ENCODE measurements around the gene KIAA0825.
A peak's percentile ranks its signal among the peaks of the same experiment; 100 is the strongest.

KIAA0825 gene

DNA sequence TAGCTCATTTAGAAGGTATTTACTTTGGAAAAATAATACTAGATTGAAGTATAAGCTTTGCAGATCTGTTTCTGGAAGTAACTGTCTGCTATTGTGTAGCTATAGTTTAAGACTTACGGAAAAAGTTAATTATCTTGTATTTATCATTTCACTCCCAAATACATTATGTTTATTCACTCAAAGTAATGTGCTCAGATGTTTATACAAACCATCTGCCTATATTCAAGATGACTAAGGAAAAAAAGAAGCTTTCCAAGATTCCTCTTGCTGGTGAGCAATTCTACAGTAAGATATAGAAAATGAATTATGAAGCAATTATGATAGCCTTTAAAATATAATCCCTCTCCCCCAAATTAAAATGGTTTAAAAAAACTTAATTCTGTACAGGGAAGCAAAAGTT lies 137.9 kb downstream of the KIAA0825 start:
- ATAC-seq (ENCODE audit: insufficient read depth, low read depth) (no peak), DNase-seq (no peak)
- no peaks in the 10 kb centered on the region for H3K27me3 ChIP-seq (ENCODE audit: insufficient read depth, low read length, poor library complexity)
- H2AFZ ChIP-seq (ENCODE audit: low read depth, low read length) = no peak overlapping the region
- no peaks in the 10 kb centered on the region for H3K9me3 ChIP-seq (ENCODE audit: insufficient read depth, low read length, severe bottlenecking)
- H3K36me3 ChIP-seq (ENCODE audit: insufficient read depth, low read length) = no peaks in the 10 kb centered on the region
- no peak overlapping the region for H3K9ac ChIP-seq (ENCODE audit: low read depth, low read length)
- H3K4me3 ChIP-seq (ENCODE audit: low read depth in 1 of 2, low read length in 2 of 2) = no peak overlapping the region
- TF ChIP-seq EZH2 (IDR thresholded peaks at IDR 0.05; ENCODE audit: borderline replicate concordance, low read depth, low read length, severe bottlenecking) (no peak), CTCF (IDR thresholded peaks at IDR 0.05; ENCODE audit: borderline replicate concordance, extremely low read depth, low read length, poor library complexity, severe bottlenecking) (no peak)
- H3K79me2 ChIP-seq (ENCODE audit: insufficient read depth, low read length) = no peaks in the 10 kb centered on the region
- H3K4me2 ChIP-seq (ENCODE audit: insufficient read depth, low read length) = no peak overlapping the region
- no peaks in the 10 kb centered on the region for H3K4me1 ChIP-seq (ENCODE audit: insufficient read depth, low read length)
- no peaks in the 10 kb centered on the region for H4K20me1 ChIP-seq (ENCODE audit: insufficient read depth, low read length)
- no peak overlapping the region for H3K27ac ChIP-seq (ENCODE audit: low read length)

- H3K9ac ChIP-seq (ENCODE audit: low read depth, low read length) = no peak overlapping the region
- H4K20me1 ChIP-seq (ENCODE audit: insufficient read depth, low read length) = no peaks in the 10 kb centered on the region
- H3K27ac ChIP-seq (ENCODE audit: low read length) = no peak overlapping the region
- ATAC-seq (ENCODE audit: insufficient read depth, low read depth) = no peak
- no peak overlapping the region; the same call in 1 of the 2 replicates for H2AFZ ChIP-seq (ENCODE audit: low read depth, low read length)
- H3K27me3 ChIP-seq (ENCODE audit: insufficient read depth, low read length, poor library complexity) = no peaks in the 10 kb centered on the region
- no peak for DNase-seq
- no peaks in the 10 kb centered on the region for H3K4me1 ChIP-seq (ENCODE audit: insufficient read depth, low read length)
- H3K79me2 ChIP-seq (ENCODE audit: insufficient read depth, low read length) = no peaks in the 10 kb centered on the region
- no peak overlapping the region for H3K4me2 ChIP-seq (ENCODE audit: insufficient read depth, low read length)
- H3K9me3 ChIP-seq (ENCODE audit: insufficient read depth, low read length, severe bottlenecking) = no peaks in the 10 kb centered on the region
- no peak for TF ChIP-seq EZH2 (IDR thresholded peaks at IDR 0.05; ENCODE audit: borderline replicate concordance, low read depth, low read length, severe bottlenecking)
- no peak for TF ChIP-seq CTCF (IDR thresholded peaks at IDR 0.05; ENCODE audit: borderline replicate concordance, extremely low read depth, low read length, poor library complexity, severe bottlenecking)
- H3K4me3 ChIP-seq (ENCODE audit: low read depth in 1 of 2, low read length in 2 of 2) = no peak overlapping the region
- no peaks in the 10 kb centered on the region for H3K36me3 ChIP-seq (ENCODE audit: insufficient read depth, low read length)
Measured at GRCh38 chr5:94473936-94474335, 144.5 kb downstream of the KIAA0825 start.

DNA sequence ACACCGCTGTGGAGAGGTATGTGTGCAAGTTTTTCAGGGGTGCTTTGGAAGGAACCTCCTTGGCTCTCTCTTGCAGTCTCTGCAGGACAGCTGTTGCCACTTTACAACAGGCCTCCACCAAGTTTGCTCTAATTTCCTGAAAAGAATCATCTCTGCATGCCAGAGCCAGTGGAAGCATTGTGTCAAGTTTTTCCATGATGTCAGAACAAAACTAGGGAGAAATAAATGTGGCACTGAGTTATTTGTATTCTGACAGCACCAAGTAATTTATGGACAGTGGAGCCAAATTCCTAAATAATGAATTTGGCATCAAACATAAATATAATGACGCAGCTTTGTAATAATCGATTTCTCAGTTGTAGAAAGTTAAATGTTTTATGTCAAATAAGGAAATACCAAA lies 146.9 kb downstream of the KIAA0825 start:
- Histone ChIP-seq H3K27ac (ENCODE audit: low read length) (no peak overlapping the region), H2AFZ (ENCODE audit: low read depth, low read length) (0 out of 2 replicates have a peak overlapping the region, but pooled peaks have one; percentile 15)
- ATAC-seq (ENCODE audit: insufficient read depth, low read depth) = no peak

More for the DNA sequence above, 146.9 kb downstream of the KIAA0825 start:
- DNase-seq = no peak
- no peaks in the 10 kb centered on the region for H3K36me3 ChIP-seq (ENCODE audit: insufficient read depth, low read length)
- no peak overlapping the region for H3K4me2 ChIP-seq (ENCODE audit: insufficient read depth, low read length)
- no peaks in the 10 kb centered on the region for H3K79me2 ChIP-seq (ENCODE audit: insufficient read depth, low read length)
- H3K27me3 ChIP-seq (ENCODE audit: insufficient read depth, low read length, poor library complexity) = no peaks in the 10 kb centered on the region
- H3K4me1 ChIP-seq (ENCODE audit: insufficient read depth, low read length) = no peaks in the 10 kb centered on the region
- H4K20me1 ChIP-seq (ENCODE audit: insufficient read depth, low read length) = no peaks in the 10 kb centered on the region
- no peaks in the 10 kb centered on the region for H3K9me3 ChIP-seq (ENCODE audit: insufficient read depth, low read length, severe bottlenecking)
- no peak overlapping the region for H3K4me3 ChIP-seq (ENCODE audit: low read depth in 1 of 2, low read length in 2 of 2)
- TF ChIP-seq CTCF (IDR thresholded peaks at IDR 0.05; ENCODE audit: borderline replicate concordance, extremely low read depth, low read length, poor library complexity, severe bottlenecking) (no peak), EZH2 (IDR thresholded peaks at IDR 0.05; ENCODE audit: borderline replicate concordance, low read depth, low read length, severe bottlenecking) (no peak)
- H3K9ac ChIP-seq (ENCODE audit: low read depth, low read length) = no peak overlapping the region
